HG02852 (cell line): ENCODE data around the gene MICALL2.

Source experiments
- ATAC-seq: cut with Tn5 transposase; IDR thresholded peaks from one replicate; pipeline ENCODE4 v1.9.1; 2021; ENCODE audit warnings: mild to moderate bottlenecking, moderate library complexity; ENCODE audit not compliant: unreplicated experiment

The MICALL2 gene

DNA sequence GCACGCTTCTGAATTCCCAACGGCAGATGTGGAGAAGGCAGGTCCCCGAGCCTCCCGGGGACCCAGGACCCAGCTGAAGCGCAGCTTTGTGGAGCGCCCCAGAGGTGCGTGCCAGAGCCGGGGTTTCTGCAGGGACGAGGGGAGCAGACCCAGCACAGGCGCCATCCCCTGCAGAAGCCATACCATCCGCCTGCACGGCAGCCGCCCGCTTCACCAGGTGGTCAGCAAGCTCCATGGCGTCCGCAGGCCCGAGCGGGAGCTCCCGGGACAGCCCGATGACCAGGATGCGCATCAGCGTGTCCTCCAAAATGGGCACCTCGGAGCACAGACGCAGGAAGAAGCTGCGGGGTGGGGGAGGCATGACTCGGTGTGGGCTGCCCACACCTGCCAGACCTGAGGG is 34.3 kb upstream of the MICALL2 start:
- no peak for ATAC-seq

DNA sequence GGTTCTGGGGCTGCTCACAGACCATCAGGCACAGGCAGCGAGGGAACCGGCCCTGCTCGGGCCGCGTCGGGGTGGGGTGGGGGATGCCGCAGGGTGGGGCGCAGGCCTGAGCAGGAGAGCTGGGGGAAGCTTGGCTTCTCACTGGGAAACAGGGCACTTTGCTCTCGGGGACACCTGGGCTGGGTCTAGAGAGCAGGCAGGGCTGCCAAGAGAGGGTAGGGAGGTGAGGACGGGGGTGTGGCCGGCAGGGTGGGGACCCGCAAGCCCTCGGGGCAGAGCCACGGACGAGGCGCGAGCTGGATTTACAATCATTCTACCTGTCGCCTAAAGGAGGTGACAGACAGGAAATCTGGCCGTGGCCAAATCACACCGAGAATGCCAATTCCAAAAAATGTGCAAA is 33.9 kb upstream of the MICALL2 start:
- ATAC-seq = no peak

DNA sequence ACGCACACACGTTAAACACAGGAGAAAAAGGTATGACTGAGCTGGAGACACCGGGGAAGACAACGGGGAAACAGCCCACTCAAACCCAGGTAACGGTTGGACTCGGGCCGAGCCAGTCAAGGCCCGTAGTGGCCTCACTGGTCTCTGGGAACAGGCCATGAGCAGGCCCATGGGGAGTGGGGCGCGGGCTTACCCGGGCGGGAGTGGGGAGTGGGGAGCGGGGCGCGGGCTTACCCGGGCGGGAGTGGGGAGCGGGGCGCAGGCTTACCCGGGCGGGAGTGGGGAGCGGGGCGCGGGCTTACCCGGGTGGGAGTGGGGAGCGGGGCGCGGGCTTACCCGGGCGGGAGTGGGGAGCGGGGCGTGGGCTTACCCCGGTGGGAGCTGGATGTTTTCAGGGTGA is 33.4 kb upstream of the MICALL2 start:
- ATAC-seq = no peak

DNA sequence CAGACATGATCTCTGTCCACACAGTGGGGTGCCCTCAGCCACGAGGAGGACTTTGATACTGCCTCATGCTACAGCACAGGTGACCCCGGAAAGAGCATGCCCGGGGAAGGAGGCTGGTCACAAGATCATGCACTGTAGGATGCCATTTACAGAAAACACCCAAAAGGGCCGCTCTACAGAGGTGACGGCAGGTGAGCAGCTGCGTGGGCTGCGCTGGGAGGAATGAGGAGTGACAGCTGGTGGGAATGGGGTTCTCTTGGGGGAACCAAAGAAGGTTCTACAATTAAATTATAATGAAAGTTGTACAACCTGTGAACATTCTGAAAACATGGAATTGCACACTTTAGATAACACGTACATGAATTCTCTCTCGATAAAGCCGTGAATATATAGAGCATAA is 33.0 kb upstream of the MICALL2 start:
- no peak for ATAC-seq

DNA sequence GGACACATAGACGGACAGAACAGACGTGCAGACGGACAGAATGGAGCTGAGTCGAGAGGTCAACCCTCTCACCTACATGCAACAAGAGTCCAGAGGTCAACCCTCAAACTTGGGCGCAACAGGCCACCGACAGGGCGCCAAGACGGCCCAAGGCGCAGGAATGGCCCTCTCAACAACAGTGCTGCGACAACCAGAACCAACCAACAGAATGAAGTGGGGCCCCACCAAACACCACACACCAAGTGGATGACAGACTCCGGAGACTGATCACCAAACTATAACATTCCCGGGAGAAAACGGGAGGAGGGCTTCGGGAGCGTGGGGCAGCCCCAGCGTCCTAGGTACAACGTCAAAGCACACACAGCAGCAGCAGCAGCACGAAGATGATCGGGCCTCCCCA is 31.6 kb upstream of the MICALL2 start:
- ATAC-seq = no peak

DNA sequence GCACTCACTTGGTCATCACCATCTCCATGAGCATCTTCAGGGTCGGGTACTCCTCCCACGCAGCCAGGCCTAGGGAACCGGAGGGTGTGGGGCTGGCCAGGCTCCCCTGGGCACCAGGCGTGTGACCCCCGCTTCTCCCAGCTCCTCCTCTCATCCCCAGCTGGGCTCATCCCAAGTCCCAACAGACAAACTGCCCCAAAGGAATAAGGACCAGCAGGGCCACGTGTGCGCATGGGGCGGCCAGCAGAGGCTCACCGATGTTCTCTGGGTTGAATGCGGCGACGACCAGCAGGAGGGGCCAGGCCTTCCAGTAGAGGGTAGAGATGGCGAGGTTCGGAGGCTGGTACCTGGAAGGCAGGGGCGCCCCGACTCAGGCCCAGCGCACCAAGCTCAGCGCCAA is 30.1 kb upstream of the MICALL2 start:
- no peak for ATAC-seq

DNA sequence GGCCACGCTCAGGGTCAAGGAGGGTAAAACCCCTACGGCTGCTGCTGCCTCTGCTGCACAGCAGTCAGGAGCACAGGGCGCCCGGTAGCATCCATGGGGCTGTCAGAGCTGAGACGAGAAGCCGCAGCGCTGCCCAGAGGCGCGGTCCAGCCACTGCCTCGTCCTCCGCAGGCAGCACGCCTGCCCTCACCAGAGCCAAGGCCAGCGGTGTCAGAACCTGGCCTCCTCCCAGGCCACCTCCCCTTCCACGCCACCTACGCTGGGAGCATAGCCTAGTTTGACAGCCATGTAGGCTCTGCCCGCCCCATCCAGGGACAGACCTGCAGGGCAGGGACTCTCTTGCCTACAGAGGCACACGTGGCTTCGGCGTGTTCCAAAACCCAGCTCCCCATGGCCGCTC is 28.7 kb upstream of the MICALL2 start:
- ATAC-seq = no peak

DNA sequence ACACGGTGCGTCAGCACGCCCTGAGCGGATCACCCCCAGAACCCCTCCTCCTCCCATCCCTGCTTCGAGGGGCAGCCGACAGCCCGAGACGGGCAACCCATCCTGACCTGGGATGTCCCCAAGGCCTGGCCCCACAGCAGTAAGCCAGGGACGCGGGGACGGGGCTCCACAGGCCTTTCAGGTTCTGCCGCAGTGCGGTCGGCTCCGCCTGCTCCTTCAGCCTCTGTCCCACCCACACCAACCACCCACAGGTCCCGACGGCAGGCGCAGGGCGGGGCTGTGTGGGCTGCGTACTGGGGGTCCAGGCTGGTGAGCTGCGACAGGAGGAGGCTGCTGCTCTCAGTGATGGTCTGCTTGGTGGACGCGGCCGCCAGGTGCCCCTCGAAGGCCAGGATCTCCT is 28.2 kb upstream of the MICALL2 start:
- ATAC-seq = no peak

DNA sequence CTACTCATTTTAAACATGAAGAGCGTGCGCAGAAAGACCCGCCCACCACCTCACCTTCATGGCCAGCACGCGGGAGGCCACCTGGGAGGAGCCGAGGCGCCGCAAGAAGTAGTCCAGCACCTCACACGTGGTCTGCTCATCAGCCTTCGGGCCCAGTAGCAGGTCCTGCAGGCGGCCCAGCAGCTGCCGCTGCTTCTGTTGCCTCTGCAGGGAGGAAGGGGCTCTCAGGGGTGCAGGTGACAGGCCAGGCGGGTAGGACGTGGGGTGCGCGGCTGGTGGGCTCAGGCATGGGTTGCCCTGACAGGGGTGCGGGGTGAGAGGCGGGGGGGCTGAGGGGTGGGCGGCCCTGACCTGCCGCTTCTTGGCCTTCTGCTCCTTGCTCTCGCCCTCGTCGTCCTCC is 27.3 kb upstream of the MICALL2 start:
- no peak for ATAC-seq

DNA sequence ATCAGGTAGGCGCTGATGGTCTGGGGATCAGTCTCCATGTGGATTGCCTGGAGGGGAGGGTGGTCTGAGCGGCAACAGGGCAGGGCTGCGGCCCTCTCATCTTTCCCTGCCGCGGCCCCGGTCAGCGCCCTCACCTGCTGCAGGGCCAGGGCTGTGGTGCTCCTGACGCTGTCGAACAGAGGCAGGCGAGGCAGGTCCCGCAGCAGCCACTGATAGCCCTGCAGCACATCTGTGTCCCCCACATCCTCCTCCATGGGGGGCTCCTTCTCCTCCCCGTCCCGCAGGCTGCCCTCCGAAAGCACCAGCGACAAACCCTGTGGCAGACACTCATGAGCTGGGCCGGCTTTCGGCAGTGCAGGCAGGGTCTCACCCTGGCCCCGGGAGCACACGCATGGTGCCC is 25.9 kb upstream of the MICALL2 start:
- ATAC-seq = no peak

DNA sequence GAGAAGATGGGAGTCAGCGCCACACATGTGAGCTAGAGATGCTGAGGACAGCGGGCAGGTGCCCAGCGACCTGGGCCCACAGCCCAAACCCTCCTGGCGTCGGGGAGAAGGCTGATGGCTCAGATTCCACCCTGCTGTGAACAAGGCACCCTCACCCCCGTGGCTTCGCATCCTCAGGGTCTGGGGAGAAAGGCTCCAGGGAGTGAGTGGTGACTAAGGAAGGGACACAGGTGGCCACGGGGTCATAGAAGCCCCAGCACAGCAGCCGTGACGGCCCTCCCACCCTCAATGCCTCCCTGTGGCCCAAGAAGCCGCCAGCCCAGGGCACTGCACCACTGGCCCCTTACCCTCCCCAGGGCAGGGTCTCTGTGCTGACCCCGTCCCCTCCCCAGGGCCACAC is 25.3 kb upstream of the MICALL2 start:
- ATAC-seq = no peak

DNA sequence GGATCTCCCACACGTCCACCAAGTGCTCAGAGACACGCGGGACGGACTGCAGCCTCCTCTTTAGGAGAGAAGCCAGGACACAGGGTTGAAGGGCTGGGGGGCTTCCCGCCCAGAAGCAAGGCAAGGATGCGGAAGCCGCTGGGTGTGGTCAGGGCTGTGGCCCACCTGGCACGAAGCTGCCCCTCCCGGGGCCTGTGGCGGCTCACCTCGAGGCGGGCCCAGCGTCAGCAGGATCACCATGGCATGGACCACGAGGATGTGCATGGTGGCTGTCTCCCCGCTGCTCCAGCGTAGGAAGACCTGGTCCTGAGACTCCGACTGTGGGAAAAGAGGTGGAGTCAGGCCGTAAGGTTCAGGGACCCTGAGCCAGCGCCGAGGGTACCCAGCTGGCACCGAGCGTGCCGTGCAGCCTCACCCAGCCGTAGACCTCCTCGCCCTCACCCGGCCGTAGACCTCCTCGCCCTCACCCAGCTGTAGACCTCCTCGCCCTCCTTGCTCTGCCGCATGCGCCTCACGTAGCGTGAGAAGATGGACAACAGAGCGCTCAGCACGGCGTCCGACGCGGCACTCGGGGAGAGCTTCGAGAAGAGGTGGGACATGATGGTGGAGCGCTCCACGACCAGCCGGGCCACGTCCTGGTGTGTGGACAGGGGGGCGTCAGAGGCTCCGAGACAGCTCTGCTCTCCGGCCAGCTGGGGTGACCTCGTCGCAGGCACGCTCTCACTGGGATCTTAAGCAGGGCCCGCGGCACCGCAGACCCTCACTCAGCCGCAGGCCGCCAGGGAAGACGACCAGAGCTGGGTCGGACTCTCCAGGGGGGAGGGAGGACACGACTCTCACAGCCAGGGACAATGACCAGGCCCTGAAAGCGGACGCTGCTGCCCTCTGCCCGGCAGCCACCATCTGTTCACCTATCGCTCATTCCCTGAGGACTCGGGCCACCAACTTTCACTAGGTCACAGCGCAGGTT is 24.6 kb upstream of the MICALL2 start:
- ATAC-seq = no peak

DNA sequence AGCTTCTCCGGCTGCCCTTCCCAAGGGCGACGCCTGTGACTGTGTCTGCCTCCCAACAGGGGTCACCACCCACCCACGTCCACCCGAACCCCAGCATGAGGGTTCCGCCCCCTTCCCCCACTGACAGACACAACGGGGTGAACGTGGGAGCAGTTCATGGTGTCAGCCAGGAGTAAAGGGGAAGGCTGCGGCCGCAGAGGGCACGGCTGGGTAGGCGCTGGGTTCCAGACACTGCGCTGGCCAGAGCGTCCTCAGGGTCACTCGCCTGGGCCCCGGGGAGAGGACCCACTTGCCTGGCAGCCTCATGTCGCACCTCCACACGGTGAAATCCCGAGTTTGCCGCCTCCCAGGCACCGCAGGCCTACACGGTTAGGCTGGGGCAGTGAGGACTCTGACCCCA is 23.8 kb upstream of the MICALL2 start:
- ATAC-seq = no peak

DNA sequence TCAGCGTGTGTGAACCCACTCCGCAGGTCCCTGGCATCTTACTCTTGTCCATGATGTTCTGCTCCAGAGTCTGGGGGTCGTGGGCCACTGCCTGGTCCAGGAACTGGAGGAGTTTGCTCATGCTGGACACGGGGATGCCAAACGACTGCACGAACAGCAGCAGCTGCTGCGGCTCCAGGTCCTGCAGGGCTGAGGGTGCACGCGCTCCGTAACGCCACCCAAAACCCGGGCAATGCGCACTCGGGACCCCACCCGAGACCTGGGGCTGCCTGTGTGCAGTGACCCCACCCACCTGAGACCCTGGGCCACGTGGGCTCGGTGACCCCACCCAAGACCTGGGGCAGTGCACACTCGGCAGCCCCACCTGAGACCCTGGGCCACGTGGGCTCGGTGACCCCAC is 22.0 kb upstream of the MICALL2 start:
- no peak for ATAC-seq

DNA sequence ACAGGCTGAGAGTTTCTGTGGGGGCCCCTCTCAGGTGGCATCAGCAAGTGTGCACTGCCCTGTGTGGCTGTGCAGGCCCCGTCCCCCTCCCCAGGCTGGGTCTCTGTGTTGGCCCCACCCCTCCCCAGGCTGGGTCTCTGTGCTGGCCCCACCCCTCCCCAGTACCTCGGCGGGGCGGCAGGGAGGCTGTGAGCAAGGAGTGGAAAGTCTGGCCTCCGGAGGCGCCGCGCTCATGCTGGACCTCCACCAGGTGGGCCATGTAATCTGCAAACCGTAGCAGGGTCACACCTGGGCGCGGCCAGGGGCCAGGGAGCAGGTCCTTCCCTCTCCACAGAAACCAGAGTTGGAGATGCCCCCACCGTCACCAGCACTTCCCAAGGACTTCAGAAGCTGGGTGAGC is 21.4 kb upstream of the MICALL2 start:
- ATAC-seq = no peak

DNA sequence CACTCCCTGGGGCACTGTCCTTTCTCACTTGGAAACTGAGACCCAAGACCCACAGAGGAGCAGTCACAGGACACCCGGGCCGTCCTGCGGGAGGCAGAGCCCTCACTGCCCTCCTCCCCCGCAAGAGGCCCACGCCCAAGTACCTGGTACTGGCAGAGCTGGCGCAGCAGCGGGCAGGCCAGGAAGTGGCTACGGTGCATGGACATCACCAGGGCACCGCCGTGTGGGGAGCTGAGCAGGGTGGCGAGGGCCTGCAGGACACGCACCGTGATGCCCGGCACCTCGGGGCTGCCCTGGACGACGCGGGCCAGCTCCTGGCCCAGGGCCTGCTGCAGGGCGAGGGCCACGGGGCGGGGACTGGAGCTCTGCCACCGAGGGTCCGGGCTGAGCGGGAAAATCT is 20.0 kb upstream of the MICALL2 start:
- no peak for ATAC-seq

DNA sequence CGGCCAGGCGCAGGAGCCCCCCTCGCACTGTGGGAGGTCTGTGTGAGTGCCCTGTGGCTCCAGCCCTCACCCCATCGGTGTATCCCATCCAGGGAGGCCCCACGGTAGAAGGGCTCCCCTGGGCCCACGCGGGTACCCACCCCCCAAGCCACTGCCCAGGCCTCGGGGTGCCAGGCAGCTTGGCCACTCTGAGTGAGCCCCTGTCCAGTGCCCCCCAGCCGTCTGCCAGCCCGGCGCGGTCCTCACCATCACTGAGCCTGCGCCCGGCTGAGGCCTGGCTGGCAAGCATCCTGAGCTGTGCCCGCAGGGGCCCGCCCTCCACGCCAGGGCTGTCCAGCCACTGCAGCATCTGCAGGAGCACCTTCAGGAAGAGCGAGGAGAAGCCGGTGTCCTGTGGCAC is 19.2 kb upstream of the MICALL2 start:
- ATAC-seq = no peak

DNA sequence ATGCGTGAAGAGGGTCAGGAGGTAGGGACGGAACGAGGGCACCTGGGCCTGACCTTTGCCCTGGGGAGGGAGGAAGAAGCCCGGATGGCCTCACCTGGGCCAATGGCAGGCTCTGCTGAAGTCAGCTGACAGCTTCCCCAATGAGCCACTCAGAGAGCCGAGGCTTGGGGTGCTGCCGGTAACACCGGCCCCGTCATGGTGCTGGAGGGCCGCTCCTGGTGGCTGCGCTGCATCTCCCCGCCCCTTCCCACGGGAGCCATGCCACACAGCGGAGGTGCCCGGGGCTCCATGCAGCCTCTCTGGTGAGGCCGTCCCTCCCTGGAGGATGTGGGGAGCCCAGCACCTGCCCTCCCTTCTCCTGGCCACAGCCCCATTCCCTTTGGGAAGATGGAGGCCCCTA is 17.6 kb upstream of the MICALL2 start:
- no peak for ATAC-seq

DNA sequence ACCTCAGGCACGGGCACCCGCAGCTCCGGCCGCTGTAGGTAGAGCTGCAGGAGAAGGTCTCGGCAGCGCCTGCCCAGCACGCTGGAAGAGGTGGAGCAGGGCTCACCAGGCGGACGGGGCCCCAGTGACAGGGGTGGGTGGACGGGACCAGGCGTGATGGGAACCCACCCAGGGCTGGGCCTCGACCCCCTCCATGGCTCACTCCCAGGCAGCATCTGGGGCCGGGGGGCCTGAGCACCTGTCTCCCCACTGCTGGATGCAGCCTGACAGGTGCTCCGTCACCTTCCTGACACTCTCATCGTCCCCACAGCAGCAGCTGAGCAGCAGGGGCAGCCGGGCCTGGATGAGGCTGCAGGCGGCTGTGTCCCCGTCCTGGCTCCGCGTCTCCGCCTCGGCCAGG is 16.7 kb upstream of the MICALL2 start:
- ATAC-seq = no peak

DNA sequence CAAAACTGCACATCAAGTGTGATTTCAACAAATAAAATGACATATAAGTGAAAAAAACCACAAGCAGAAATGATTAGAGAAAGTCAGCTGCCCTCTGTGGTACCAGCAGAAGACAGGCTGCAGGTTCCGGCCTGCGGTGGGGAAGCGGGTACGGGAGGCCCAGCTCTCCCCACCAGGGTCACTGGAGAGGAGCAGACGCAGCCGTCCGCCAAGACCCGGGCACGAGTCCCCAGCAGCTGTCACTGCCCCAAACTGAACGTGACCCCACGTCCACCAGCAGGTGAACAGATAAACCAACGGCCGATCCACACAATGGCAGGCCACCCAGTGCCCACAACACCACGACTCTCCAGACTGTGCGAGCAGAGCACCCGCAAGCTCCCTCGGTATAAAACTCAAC is 16.1 kb upstream of the MICALL2 start:
- ATAC-seq = no peak

DNA sequence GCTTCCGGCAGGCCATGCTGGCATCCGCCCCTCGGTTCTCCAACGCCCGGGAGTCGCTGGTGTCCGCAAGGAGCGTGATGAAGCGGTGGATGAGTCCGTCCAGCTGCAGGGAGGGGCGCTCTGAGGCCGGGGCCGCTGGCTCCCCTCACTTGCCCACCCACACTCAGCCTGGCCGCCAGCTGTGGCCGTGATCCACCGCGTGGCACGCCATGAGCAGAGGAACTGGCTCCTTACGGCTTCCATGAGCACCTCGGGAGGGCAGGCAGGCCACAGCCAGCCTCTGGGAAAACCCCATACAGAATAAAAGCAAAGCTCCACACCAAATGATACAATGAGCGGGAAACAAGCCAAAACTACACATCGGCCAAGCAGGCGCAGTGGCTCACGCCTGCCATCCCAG is 15.5 kb upstream of the MICALL2 start:
- no peak for ATAC-seq

DNA sequence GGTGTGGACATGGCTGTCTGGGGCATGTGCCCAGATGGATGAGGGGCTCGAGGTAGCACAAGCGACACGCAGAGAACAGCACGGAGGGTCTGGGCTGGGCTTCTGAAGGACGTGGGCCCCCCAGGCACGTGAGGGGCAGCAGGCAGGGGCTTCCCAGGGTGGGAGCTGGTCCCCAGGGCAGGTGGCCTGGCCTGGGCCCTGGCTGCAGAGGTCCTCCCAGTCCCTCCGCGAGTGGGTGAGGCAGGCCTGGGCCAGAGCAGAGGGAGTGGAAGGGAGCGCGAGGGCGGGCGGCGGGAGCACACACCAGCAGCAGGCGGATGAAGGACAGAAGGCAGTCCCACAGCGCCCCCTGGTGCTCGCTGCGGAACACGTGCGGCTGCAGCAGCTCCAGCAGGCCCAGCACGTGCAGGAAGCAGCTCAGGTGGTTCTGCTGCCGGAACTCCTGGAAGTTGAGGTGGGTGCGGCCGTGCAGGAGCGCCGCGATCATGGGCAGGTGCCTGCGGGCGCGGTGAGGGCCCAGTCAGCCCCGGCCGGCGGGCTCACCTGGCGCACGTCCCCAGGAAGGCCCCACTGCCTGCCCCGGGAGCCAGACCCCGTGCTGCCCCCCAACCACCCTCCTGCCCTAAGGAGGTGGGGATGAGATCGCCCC is 14.7 kb upstream of the MICALL2 start:
- no peak for ATAC-seq

DNA sequence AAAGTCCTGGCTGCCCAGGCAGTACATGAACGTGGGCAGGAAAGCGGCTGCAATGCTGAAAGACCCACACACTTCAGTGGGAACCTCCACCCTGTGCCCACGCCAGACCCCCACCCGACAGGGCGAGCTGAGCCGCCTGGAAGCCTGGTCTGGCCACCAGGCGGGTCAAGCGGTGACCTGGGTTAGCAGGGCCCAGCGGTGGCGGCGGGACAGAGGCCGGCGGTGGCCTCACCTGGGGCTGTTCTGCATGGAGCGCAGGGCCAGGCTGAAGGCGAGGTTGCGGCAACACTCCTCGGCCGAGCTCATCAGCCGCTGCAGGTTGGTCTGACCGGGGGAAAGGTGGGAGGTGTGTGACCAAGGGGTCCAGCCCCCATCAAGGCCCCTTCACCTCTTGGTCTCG is 11.6 kb upstream of the MICALL2 start:
- ATAC-seq = no peak
